ENCODE results near the gene TTLL6. TPM values are rescaled to one million over a fixed set of nuclear protein-coding genes. Genes with fewer than 3 reads are reported as not detected.

Gene TTLL6
- total RNA-seq, 1 donor, result under 0.01 TPM

- no peak overlapping the region for H3K4me3 ChIP-seq (ENCODE audit: low read depth, low read length)
- no peak for TF ChIP-seq CTCF (IDR thresholded peaks at IDR 0.05; ENCODE audit: insufficient read depth, low read depth, low read length)
- no peak for DNase-seq (ENCODE audit: low read depth)
Observed at GRCh38 chr17:48748718-48749566, 68.1 kb downstream of the TTLL6 start.

DNA sequence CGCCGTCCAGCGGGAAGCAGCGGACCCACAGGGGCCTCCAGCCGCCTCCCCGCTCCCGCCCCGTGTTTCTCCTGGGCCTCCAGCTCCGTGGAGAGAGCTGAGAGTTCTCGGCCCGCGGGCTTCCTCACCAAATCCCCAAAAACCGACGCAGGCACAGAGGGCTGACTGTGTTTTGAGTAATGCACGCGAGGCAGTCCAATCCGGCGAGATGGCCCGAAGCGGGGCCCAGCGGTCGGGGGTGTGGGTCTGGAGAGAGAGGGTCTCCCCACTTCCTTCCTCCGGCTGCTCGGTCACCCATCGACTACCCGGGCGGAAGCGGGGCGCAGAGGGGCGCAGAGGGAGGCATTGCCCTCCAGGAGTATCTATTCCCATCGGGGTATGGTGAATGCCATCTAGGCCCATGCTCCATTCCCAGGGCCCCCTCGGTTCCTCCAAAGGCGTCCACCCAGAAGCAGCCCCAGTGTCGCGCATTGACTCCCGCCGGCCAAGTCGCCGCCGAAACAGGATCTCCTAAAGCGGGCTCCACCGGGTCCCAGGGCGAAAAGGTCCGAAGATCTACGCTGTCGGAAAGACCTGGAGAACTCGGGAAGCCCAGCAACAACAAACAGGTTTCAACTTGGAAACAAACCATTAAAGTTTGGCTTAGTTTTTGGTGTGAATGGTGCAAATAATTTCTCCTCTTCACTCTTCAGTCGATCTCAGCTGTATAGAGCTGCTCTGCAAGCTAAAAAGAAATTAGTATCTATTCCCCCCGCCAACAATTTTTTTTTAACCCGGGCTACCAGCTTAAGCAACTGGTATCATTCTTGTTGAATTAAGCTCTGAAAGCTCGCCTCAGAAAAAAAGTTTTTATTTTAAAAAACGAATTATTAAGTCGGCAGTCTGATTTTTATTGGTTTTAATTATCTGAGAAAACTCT, 69.3 kb downstream of the TTLL6 start:
- DNase-seq (ENCODE audit: low read depth), result no peak
- H3K4me3 ChIP-seq (ENCODE audit: low read depth, low read length), result no peak overlapping the region
- TF ChIP-seq CTCF (IDR thresholded peaks at IDR 0.05; ENCODE audit: insufficient read depth, low read depth, low read length), result no peak

GRCh38 chr17:48746916-48747444, 70.0 kb downstream of the TTLL6 start:
- DNase-seq (ENCODE audit: low read depth), result no peak
- no peak for TF ChIP-seq CTCF (IDR thresholded peaks at IDR 0.05; ENCODE audit: insufficient read depth, low read depth, low read length)
- no peak overlapping the region for H3K4me3 ChIP-seq (ENCODE audit: low read depth, low read length)

GRCh38 chr17:48745381-48746275, 71.4 kb downstream of the TTLL6 start:
- H3K4me3 ChIP-seq (ENCODE audit: low read depth, low read length), result no peak overlapping the region
- DNase-seq (ENCODE audit: low read depth), result no peak
- no peak for TF ChIP-seq CTCF (IDR thresholded peaks at IDR 0.05; ENCODE audit: insufficient read depth, low read depth, low read length)

DNA sequence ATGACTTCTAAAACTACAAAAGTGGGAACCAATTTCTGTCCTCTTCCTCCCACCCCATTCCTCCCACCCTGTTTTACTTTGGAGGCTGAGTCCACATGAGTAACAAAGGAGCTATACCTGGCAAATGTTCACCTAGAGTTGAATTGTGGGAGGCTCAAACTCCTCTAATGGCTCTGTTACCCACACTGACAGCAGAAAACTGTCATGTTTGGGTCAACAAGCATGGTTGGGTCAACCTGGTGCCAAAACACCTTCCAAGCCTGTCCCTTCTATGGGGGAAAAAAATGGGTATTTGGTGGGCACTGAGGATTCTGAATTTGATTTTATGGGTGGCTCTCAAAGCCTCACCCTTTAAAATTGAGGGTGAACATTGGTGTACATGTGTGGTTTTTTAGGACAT, 76.5 kb downstream of the TTLL6 start:
- no peak for DNase-seq (ENCODE audit: low read depth)
- no peak overlapping the region for H3K4me3 ChIP-seq (ENCODE audit: low read depth, low read length)
- no peak for TF ChIP-seq CTCF (IDR thresholded peaks at IDR 0.05; ENCODE audit: insufficient read depth, low read depth, low read length)
